ENCODE results near the gene RPS19BP1. TPM values are rescaled to one million over a fixed set of nuclear protein-coding genes. Genes with fewer than 3 reads are reported as not detected.

Gene RPS19BP1
- total RNA-seq, 1 experiment from 2014 or later, result 80.4 TPM

GRCh38 chr22:39528681-39529486 lies 3.7 kb downstream of the RPS19BP1 start (continued):
- TF ChIP-seq ELF1 (IDR thresholded peaks at IDR 0.05; ENCODE audit: borderline replicate concordance, low read depth) (no peak), ZNF274 (IDR thresholded peaks at IDR 0.05; ENCODE audit: low read depth, low read length) (no peak), RAD21 (IDR thresholded peaks at IDR 0.05; ENCODE audit: low read depth) (no peak), ZFX (IDR thresholded peaks at IDR 0.05) (no peak), MAX (IDR thresholded peaks at IDR 0.05) (no peak), ZBTB33 (IDR thresholded peaks at IDR 0.05; ENCODE audit: extremely low read depth, insufficient replicate concordance, low read length) (peak; percentile 6)

GRCh38 chr22:39528080-39528661 lies 4.4 kb downstream of the RPS19BP1 start:
- Histone ChIP-seq H3K9me2 (ENCODE audit: insufficient read depth) (no peaks in the 10 kb centered on the region), H3K4me2 (ENCODE audit: low read length) (peak overlapping the region; percentile 47; the same call in 1 of the 2 replicates), H3K27ac (ENCODE audit: low read depth, low read length) (peak overlapping the region; percentile 0; the same call in 1 of the 2 replicates), H3K36me3 (ENCODE audit: control insufficient read depth in 1 of 2, insufficient read depth in 2 of 2, low read length in 2 of 2) (peaks cover 6 to 37% of the 10 kb centered on the region in 2 experiments; a peak in 3 of 4 replicates), H3K27me3 (ENCODE audit: insufficient read depth, low read length) (no peaks in the 10 kb centered on the region), H4K20me1 (ENCODE audit: insufficient read depth) (peaks cover 10% of the 10 kb centered on the region; the same call in 1 of the 2 replicates), H3K4me1 (ENCODE audit: control insufficient read depth in 1 of 2, insufficient read depth in 2 of 2, low read length in 2 of 2) (peaks cover 18 to 39% of the 10 kb centered on the region in 2 experiments), H3K9me3 (ENCODE audit: control insufficient read depth in 1 of 2, insufficient read depth in 1 of 2, low read depth in 1 of 2, low read length in 2 of 2) (no peaks in the 10 kb centered on the region), H2AFZ (ENCODE audit: low read depth, low read length, poor library complexity, severe bottlenecking) (no peak overlapping the region), H3K4me3 (replicated peaks in 1 of 2; ENCODE audit: low read depth in 1 of 2, low read length in 2 of 2) (no peak overlapping the region), H3K79me2 (ENCODE audit: insufficient read depth, low read length) (peaks cover 53% of the 10 kb centered on the region), H3K9ac (ENCODE audit: low read length) (no peak overlapping the region; the same call in 1 of the 2 replicates)
- RAD21 ChIA-PET (ENCODE audit: low non-redundant PET in 1 of 2, low total read pairs in 2 of 2, uncharacterized antibody in 2 of 2, unreplicated experiment in 2 of 2), result interaction anchor here in 1 of 2 experiments (1.1 kb wide), 1 partner anchor 406 kb away, joined by 3 read pairs; no protein-coding TSS in a partner anchor
- no TSS peak for BruUV-seq (replicated peaks)
- DNase-seq (ENCODE audit: low read depth, low spot score) (no peak), ATAC-seq (no peak)
- no peak for TF ChIP-seq ELF1 (IDR thresholded peaks at IDR 0.05; ENCODE audit: borderline replicate concordance, low read depth)
- no peak for TF ChIP-seq ZFX (IDR thresholded peaks at IDR 0.05)
- no peak for TF ChIP-seq MAX (IDR thresholded peaks at IDR 0.05)
- no peak for TF ChIP-seq RAD21 (IDR thresholded peaks at IDR 0.05; ENCODE audit: low read depth)
- no peak for TF ChIP-seq POLR2A (IDR thresholded peaks at IDR 0.05; ENCODE audit: borderline replicate concordance, extremely low read depth, insufficient read depth, insufficient read length)
- no peak for TF ChIP-seq ZBTB33 (IDR thresholded peaks at IDR 0.05; ENCODE audit: extremely low read depth, insufficient replicate concordance, low read length)
- TF ChIP-seq EZH2phosphoT487 (IDR thresholded peaks at IDR 0.05; ENCODE audit: borderline replicate concordance), result no peak
- TF ChIP-seq CBX3 (IDR thresholded peaks at IDR 0.05; ENCODE audit: low read depth), result no peak
- no peak for TF ChIP-seq ZNF274 (IDR thresholded peaks at IDR 0.05; ENCODE audit: low read depth, low read length)
- TF ChIP-seq SP1 (IDR thresholded peaks at IDR 0.05; ENCODE audit: low read depth), result no peak
- no peak for TF ChIP-seq REST (IDR thresholded peaks at IDR 0.05; ENCODE audit: low read depth)
- CTCF ChIA-PET, result interaction anchor here (1.0 to 2.8 kb wide), 7 partner anchors 10 to 516 kb away, joined by 3 to 86 read pairs (median 7); partner anchors contain the start of gene MIEF1
- POLR2A ChIA-PET, result interaction anchor here (0.9 to 2.2 kb wide), 3 partner anchors 8 to 217 kb away, joined by 3 to 20 read pairs (median 4); partner anchors contain the start of genes ATF4 and MIEF1
- intact Hi-C loops (cut with micrococcal nuclease), result no loop called here
